Neutrophil (primary cell): ENCODE measurements around the gene SNX20.
A peak's percentile ranks its signal among the peaks of the same experiment; 100 is the strongest.

Experiments used
- H3K27ac ChIP-seq: fragments of 200-600 bp; sonication (generic); 2 replicates; pipeline ENCODE4 v1.5.1; 2016; ENCODE audit warnings: mild to moderate bottlenecking, moderate library complexity
- H3K27me3 ChIP-seq: fragments of 200-600 bp; sonication (generic); 2 replicates; pipeline ENCODE4 v1.6.0; 2016; ENCODE audit warnings: mild to moderate bottlenecking
- H3K36me3 ChIP-seq: fragments of 200-600 bp; sonication (generic); 2 replicates; pipeline ENCODE4 v1.5.1; 2017
- H3K4me1 ChIP-seq, 2 experiments: fragments of 200-600 bp in 1 of 2; sonication (generic) in 1 of 2; 1 replicate in 1 of 2; 2 replicates in 1 of 2; pipeline versions ENCODE4 v1.5.1 to v1.6.1; 2013 to 2016; ENCODE audit warnings: low read depth in 1 of 2, low read length in 1 of 2, mild to moderate bottlenecking in 1 of 2, moderate library complexity in 1 of 2; ENCODE audit not compliant: control insufficient read depth in 1 of 2, insufficient read depth in 1 of 2
- H3K4me3 ChIP-seq, 2 experiments: fragments of 200-600 bp in 1 of 2; sonication (generic) in 1 of 2; 1 replicate in 1 of 2; 2 replicates in 1 of 2; pipeline ENCODE4 v1.5.1; 2013 to 2016; ENCODE audit warnings: low read depth in 1 of 2, low read length in 1 of 2, mild to moderate bottlenecking in 1 of 2, moderate library complexity in 1 of 2
- H3K9me3 ChIP-seq: fragments of 200-600 bp; sonication (generic); 2 replicates; pipeline ENCODE4 v1.5.1; 2016
- CTCF ChIP-seq: fragments of 200-600 bp; sonication (generic); IDR thresholded peaks from 2 replicates; pipeline ENCODE4 v1.5.1; 2016; ENCODE audit warnings: antibody characterized with exemption

SNX20 gene

GRCh38 chr16:50712956-50713355 is 31.8 kb upstream of the SNX20 start:
- Histone ChIP-seq H3K27ac (peak overlapping the region; percentile 92), H3K9me3 (no peaks in the 10 kb centered on the region), H3K36me3 (peaks cover 47% of the 10 kb centered on the region), H3K4me3 (peak overlapping the region; percentile 14 to 44), H3K27me3 (no peaks in the 10 kb centered on the region), H3K4me1 (peaks cover 100% of the 10 kb centered on the region in 2 experiments)
- no peak for TF ChIP-seq CTCF

GRCh38 chr16:50712560-50712898 is 31.4 kb upstream of the SNX20 start:
- peak overlapping the region; percentile 92 for H3K27ac ChIP-seq
- peaks cover 100% of the 10 kb centered on the region in 2 experiments for H3K4me1 ChIP-seq
- TF ChIP-seq CTCF: no peak
- peaks cover 46% of the 10 kb centered on the region for H3K36me3 ChIP-seq
- peak overlapping the region; percentile 14 to 44 for H3K4me3 ChIP-seq
- no peaks in the 10 kb centered on the region for H3K9me3 ChIP-seq
- H3K27me3 ChIP-seq: no peaks in the 10 kb centered on the region

- peak overlapping the region; percentile 92 for H3K27ac ChIP-seq
- no peaks in the 10 kb centered on the region for H3K9me3 ChIP-seq
- H3K4me3 ChIP-seq: peak overlapping the region in 1 of 2 experiments; percentile 44
- H3K27me3 ChIP-seq: no peaks in the 10 kb centered on the region
- no peak for TF ChIP-seq CTCF
- H3K4me1 ChIP-seq: peaks cover 100% of the 10 kb centered on the region in 2 experiments
- H3K36me3 ChIP-seq: peaks cover 42% of the 10 kb centered on the region
Observed at GRCh38 chr16:50711862-50712559, 30.9 kb upstream of the SNX20 start.

GRCh38 chr16:50711040-50711439 is 29.9 kb upstream of the SNX20 start:
- H3K4me3 ChIP-seq: no peak overlapping the region
- TF ChIP-seq CTCF: no peak
- H3K9me3 ChIP-seq: no peaks in the 10 kb centered on the region
- H3K27ac ChIP-seq: peak overlapping the region; percentile 92
- H3K27me3 ChIP-seq: no peaks in the 10 kb centered on the region
- H3K4me1 ChIP-seq: peaks cover 93 to 94% of the 10 kb centered on the region in 2 experiments
- H3K36me3 ChIP-seq: peaks cover 42% of the 10 kb centered on the region

- H3K9me3 ChIP-seq: no peaks in the 10 kb centered on the region
- peaks cover 42% of the 10 kb centered on the region for H3K36me3 ChIP-seq
- H3K27ac ChIP-seq: peak overlapping the region; percentile 92
- peaks cover 82 to 85% of the 10 kb centered on the region in 2 experiments for H3K4me1 ChIP-seq
- peak overlapping the region; percentile 31 to 52 for H3K4me3 ChIP-seq
- TF ChIP-seq CTCF: no peak
- no peaks in the 10 kb centered on the region for H3K27me3 ChIP-seq
Observed at GRCh38 chr16:50709980-50710379, 28.9 kb upstream of the SNX20 start.
